GM19099 (cell line): Measurements from ENCODE around the gene SMARCA4.

ENCODE experiments used
- POLR2A ChIP-seq: IDR thresholded peaks from 3 replicates; pipeline ENCODE4 v1.6.1; 2011; ENCODE audit warnings: low read depth; ENCODE audit not compliant: insufficient read length; ENCODE audit errors: extremely low read depth

SMARCA4 gene

GRCh38 chr19:10922638-10923014 is 38.2 kb upstream of the SMARCA4 start:
- no peak for TF ChIP-seq POLR2A

- TF ChIP-seq POLR2A, result no peak
These were observed 37.3 kb upstream of the SMARCA4 start for GRCh38 chr19:10923260-10924112.

GRCh38 chr19:10924597-10924996 is 36.2 kb upstream of the SMARCA4 start:
- no peak for TF ChIP-seq POLR2A

- no peak for TF ChIP-seq POLR2A
These were observed 32.9 kb upstream of the SMARCA4 start for GRCh38 chr19:10927730-10928562.

GRCh38 chr19:10928563-10929401 is 32.0 kb upstream of the SMARCA4 start, which contains the start of the genes TIMM29 and YIPF2:
Gene TIMM29, plus strand, starts transcription at chr19:10928811. Its CDS starts 12 bp downstream, at chr19:10928823.
Gene YIPF2, minus strand, starts transcription at chr19:10928639. Its CDS starts 229 bp downstream, at chr19:10928410.
- peak; percentile 78 for TF ChIP-seq POLR2A

- no peak for TF ChIP-seq POLR2A
These were observed 31.4 kb upstream of the SMARCA4 start for GRCh38 chr19:10929402-10929794.

- no peak for TF ChIP-seq POLR2A
These were observed 25.3 kb upstream of the SMARCA4 start for GRCh38 chr19:10935371-10936059.

- TF ChIP-seq POLR2A, result no peak
These were observed 24.2 kb upstream of the SMARCA4 start for GRCh38 chr19:10936661-10937084.

- no peak for TF ChIP-seq POLR2A
These were observed 15.6 kb upstream of the SMARCA4 start for GRCh38 chr19:10945264-10945663.

GRCh38 chr19:10946958-10947657 is 13.7 kb upstream of the SMARCA4 start:
- no peak for TF ChIP-seq POLR2A

GRCh38 chr19:10952809-10953208 is 8.0 kb upstream of the SMARCA4 start:
- TF ChIP-seq POLR2A, result no peak

GRCh38 chr19:10961073-10961860 is 437 bp downstream of the SMARCA4 start:
- TF ChIP-seq POLR2A, result peak; percentile 31

- TF ChIP-seq POLR2A, result no peak
These were observed 2.0 kb downstream of the SMARCA4 start for GRCh38 chr19:10962863-10963262.
